Measurements from ENCODE around the gene TRPV4.
"Not testable (repeated sequence)": the region's sequence is repeated elsewhere in the genome, so short reads cannot be mapped to it uniquely, and the experiment has no call there.

TRPV4 gene

GRCh38 chr12:109858764-109859163, 25.6 kb upstream of the TRPV4 start:
- DNase-seq = no peak

GRCh38 chr12:109857715-109858114, 24.5 kb upstream of the TRPV4 start:
- DNase-seq = no peak

- no peak for DNase-seq
Observed at GRCh38 chr12:109855377-109855776, 22.2 kb upstream of the TRPV4 start.

- not testable (repeated sequence) for DNase-seq
Observed at GRCh38 chr12:109850518-109850917, 17.3 kb upstream of the TRPV4 start.

GRCh38 chr12:109847142-109847735, 14.0 kb upstream of the TRPV4 start:
- no peak for DNase-seq

- DNase-seq = no peak
Observed at GRCh38 chr12:109845824-109846205, 12.6 kb upstream of the TRPV4 start.

- DNase-seq = peak; percentile 20
Observed at GRCh38 chr12:109844983-109845823, 12.0 kb upstream of the TRPV4 start.

- DNase-seq = no peak
Observed at GRCh38 chr12:109844091-109844490, 10.9 kb upstream of the TRPV4 start.

- DNase-seq = no peak
Observed at GRCh38 chr12:109842021-109842420, 8.8 kb upstream of the TRPV4 start.

- DNase-seq = no peak
Observed at GRCh38 chr12:109841356-109841755, 8.2 kb upstream of the TRPV4 start.

- DNase-seq = no peak
Observed at GRCh38 chr12:109840305-109841074, 7.3 kb upstream of the TRPV4 start.

GRCh38 chr12:109839444-109839843, 6.2 kb upstream of the TRPV4 start:
- no peak for DNase-seq

- no peak for DNase-seq
Observed at GRCh38 chr12:109836916-109837315, 3.7 kb upstream of the TRPV4 start.

GRCh38 chr12:109835827-109836226, 2.6 kb upstream of the TRPV4 start:
- DNase-seq = no peak

GRCh38 chr12:109832541-109833306, 474 bp downstream of the TRPV4 start:
- DNase-seq = no peak

- no peak for DNase-seq
Observed at GRCh38 chr12:109831929-109832328, 1.3 kb downstream of the TRPV4 start.

GRCh38 chr12:109831365-109831764, 1.8 kb downstream of the TRPV4 start:
- DNase-seq = no peak

GRCh38 chr12:109830718-109831117, 2.5 kb downstream of the TRPV4 start:
- DNase-seq = no peak

GRCh38 chr12:109830267-109830666, 2.9 kb downstream of the TRPV4 start:
- DNase-seq = no peak

- DNase-seq = no peak
Observed at GRCh38 chr12:109829667-109830066, 3.5 kb downstream of the TRPV4 start.

GRCh38 chr12:109828754-109829511, 4.3 kb downstream of the TRPV4 start:
- no peak for DNase-seq
